Stimulated activated CD8-positive, alpha-beta memory T cell treated with anti-CD3 and anti-CD28 coated beads, Interleukin-15, amount 100 ng/mL, for 24 hours (primary cell): ENCODE data around the gene MICAL3.
"Not testable (repeated sequence)": the region's sequence is repeated elsewhere in the genome, so short reads cannot be mapped to it uniquely, and the experiment has no call there.

Source experiments
- DNase-seq: peaks from one replicate; pipeline ENCODE4 v3.0.0-alpha.2; 2020; ENCODE audit warnings: low read depth

MICAL3 gene, protein sequence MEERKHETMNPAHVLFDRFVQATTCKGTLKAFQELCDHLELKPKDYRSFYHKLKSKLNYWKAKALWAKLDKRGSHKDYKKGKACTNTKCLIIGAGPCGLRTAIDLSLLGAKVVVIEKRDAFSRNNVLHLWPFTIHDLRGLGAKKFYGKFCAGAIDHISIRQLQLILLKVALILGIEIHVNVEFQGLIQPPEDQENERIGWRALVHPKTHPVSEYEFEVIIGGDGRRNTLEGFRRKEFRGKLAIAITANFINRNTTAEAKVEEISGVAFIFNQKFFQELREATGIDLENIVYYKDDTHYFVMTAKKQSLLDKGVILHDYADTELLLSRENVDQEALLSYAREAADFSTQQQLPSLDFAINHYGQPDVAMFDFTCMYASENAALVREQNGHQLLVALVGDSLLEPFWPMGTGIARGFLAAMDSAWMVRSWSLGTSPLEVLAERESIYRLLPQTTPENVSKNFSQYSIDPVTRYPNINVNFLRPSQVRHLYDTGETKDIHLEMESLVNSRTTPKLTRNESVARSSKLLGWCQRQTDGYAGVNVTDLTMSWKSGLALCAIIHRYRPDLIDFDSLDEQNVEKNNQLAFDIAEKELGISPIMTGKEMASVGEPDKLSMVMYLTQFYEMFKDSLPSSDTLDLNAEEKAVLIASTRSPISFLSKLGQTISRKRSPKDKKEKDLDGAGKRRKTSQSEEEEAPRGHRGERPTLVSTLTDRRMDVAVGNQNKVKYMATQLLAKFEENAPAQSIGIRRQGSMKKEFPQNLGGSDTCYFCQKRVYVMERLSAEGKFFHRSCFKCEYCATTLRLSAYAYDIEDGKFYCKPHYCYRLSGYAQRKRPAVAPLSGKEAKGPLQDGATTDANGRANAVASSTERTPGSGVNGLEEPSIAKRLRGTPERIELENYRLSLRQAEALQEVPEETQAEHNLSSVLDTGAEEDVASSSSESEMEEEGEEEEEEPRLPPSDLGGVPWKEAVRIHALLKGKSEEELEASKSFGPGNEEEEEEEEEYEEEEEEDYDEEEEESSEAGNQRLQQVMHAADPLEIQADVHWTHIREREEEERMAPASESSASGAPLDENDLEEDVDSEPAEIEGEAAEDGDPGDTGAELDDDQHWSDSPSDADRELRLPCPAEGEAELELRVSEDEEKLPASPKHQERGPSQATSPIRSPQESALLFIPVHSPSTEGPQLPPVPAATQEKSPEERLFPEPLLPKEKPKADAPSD (N-terminal part only)

DNA sequence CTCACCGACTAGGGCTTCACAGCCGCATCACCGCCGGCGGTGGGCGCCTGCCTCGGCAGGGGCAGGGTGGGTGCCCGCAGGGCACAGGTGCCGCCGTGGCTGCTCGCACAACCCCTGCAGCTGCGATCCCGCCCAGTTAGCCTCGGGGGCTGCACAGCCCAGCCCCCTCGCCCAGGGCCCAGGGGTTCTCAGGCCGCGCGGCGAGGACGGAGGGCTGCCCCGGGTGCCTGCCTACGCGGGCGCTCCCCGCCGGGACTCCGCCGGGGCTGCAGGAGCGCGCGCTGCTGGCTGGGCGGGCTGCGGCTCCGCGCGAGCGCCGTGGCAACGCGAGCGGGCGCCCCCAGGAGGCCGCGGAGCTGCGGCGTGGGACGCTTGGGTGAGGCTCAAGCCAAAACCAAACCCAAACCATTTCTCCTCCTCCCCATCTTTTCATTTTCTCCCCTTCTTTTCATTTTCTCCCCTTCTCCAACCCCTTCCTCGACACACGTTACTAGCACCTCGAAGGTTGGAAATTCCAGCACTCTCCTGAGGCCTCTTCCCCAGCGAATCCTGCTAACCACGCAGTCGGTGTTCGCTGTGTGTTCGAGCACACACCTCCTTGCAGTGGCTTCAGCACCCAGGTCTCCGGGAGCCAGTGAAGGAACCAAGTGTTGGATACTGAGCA is at the start of gene MICAL3:
TSS of gene MICAL3 (minus strand) at position 286 of the 664 bp plus-strand sequence. CDS start 117,749 bp downstream, outside the sequence.
- DNase-seq = peak; percentile 28

DNA sequence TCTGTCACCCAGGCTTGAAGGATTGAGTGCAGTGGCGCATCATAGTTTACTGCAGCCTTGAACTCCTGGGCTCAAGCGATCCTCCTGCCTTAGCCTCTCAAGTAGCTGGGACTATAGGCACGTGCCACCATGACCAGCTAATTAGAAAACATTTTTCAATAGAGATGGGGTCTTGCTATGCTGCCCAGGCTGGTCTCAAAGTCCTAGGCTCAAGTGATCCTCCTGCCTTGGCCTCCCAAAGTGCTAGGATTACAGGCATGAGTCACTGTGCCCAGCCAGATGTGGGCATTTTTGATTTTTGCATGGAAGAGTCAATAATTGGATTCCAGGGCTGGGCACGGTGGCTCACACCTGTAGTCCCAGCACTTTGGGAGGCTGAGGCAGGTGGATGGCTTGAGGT is 49.6 kb upstream of the MICAL3 start:
- DNase-seq = not testable (repeated sequence)

DNA sequence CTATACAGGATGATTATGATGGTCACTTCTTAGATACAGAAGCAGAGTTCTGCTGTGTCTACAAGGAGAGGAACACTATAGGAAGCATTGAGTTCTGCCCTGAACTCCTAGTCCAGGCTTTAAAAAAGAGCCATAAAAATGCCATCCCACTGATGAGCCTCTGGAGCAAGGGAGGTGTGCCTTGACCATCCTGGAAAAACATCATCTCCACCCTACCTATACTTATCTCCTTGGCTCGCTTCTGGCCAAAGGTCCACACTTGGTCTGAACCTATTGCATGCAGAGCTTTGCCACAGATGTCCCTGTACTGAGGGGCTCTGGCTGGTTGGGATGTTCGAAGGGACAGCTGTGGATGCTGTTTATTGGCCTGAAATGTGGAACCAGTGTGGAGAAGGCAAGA is 49.1 kb upstream of the MICAL3 start:
- DNase-seq = no peak

DNA sequence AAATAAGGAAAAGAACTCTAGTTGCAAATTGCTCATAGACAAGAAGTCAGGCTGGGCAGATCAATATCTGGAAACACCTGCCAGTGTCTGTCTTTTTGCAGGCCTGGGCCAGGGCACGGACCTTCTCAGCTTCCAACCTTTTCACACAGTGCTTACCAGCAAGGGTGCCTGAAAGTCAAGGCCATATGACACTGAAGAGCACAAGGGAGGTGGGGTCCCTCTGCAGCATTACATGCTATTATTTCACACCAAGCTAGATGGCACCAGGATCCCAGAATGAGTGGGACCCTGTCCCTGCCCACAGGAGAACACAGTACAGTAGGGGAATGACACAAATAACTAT is 47.6 kb upstream of the MICAL3 start:
- DNase-seq = no peak

DNA sequence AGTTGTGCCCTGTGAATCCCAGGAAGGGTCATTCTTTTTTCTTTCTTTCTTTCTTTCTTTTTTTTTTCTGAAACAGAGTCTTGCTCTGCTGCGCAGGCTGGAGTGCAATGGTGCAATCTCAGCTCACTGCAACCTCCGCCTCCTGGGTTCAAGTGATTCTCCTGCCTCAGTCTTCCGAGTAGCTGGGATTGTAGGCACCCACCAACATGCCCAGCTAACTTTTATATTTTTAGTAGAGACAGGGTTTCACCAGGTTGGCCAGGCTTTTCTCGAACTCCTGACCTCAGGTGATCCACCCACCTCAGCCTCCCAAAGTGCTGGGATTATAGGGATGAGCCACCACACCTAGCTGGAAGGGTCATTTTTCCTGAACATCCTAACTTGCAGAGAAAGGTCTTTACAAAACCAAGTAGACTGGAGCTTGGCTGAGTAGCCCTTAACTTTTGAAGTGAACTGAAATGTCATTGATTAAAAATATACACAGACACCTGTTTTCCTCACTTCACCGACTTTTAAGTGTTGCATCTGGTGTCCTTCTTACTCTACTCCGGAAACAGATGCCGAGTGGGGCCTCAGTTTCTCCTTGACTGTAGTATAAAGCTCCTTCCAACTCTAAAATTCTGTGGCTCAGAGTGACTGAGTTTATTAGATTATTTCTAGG is 47.1 kb upstream of the MICAL3 start:
- not testable (repeated sequence) for DNase-seq

DNA sequence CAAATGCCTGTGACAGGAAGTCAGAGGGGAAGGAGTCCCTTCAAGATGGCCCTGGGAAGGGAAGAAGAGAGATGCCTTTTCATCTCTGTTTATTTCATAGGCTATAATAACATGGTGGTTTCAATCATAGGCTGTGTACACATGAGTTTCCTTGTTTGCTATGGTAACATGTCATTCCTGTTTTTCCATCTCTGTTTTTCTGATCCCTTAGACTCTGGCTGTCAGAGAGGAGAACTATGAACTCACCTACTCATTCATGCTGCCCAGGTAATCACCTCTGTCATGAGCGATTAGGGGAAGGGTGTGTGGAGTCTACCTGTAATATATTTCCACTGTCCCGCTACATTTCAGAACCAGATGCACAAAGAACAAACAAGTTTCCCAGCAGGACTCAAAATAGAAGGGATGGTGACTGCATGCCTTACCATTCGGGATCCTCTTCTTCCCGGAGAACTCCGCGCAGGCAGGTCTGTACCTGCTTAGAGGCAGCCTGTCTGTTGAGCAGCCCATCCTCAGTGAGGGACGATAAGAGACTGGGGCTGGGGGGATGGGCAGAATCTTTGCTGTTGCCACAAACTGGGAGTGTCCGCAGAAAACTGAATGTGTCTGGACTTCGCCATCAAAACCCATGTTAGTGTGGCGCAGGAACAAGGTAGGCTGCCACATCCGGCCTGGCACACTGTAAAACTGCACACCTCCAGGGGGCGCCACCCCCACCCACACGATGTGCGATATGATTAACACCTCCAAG is 46.4 kb upstream of the MICAL3 start:
- no peak for DNase-seq

DNA sequence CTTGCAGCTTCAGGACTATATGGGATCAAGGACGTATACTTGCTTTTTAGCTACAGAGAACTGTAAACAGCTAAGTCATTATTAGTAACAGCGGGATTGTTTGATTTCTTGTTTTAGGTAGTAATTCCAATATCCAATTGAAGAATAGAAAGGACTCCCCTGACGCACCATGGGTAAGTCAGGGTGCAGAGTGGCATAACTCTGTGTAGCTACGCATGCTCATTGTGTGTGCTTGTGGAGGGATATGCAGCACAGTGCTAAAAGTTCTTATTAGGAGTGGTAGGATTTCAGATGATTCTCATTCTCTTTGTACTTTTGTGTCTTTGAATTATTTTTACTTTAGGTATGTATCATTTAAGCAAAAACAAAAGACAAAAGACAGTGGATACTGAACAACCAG is 45.7 kb upstream of the MICAL3 start:
- no peak for DNase-seq

DNA sequence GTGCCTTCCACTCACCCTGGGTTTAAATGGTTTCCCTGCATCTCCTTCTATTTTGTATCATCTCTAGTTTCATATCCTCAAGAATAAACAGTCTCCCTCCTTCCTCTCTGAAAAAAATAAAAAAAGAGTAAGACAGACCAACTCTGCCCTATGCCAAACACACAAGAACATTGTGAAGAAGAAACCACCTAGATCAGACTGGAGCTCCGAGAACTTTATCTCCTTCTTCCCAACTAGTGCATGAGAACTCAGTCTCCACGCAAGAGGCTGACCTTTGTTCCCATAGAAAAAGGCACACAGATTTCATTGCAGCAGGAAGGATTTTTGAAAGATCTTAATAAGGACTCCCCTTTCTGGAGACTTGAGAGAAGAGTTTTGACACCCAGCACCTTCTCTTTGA is 44.7 kb upstream of the MICAL3 start:
- no peak for DNase-seq

DNA sequence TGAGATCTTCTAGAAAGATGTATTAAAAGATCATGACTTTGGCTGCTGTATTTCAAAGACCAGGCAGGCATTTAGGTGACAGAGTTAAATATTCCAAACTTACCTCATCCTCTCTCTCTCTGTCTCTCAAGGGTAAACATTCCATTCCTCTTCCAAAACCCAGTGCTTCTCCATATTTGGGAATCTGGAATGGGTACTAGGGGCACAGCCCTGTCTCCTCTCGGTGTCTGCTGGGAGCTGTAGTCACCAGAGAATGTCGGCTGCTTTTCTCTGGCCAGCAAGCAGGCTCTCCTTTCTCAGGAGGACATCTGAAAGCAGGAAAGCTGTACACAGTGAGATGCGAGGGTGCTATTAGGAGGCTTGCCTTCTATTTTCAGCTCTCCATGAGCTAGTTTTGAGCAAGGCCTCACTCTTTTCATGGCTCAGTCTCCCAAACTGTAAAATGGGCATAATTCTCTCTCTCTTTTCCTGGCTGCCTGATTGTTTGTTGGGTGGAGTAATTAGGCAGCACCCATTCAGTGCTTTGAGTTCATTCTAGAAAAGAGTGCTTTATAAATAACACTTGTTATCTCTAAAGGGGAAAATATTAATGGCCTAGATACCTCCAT is 44.1 kb upstream of the MICAL3 start:
- DNase-seq = no peak

DNA sequence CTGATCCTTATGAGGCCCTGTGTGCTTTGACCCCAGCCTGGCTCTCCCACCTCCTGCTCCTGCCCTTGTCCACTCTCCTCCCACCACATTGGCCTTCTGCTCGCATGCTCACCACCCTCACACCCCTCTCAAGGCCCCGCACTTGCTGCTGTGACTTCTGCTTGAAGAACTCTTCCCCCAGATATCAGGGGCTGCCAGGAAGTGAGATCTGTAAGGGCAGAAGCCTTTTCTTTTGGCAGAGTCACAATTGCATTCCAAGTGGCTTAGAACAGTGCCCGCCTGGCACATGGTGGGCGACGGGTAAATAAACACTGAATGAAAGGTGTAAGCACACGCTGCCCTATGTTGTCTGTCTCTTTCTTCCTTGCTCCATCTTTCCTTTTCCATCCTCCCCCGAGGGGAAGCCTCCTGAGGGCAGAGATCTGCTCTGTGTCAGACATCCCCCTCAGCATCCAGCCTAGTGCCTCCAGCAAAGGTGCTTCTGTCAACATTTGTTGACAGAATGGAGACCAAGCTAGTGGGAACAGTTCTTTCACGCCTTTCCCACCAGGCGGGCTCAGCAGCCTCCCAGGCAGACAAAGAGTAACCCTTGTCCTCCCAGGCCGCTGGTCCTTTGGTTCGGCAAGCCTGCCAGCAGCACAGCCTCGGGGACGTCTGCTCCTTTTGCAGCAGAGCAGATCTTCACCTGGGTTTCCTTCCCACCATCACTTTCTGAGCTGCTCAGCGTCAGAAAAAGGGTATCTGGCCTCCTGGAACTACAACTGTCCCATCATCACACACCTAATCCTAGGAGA is 43.4 kb upstream of the MICAL3 start:
- no peak for DNase-seq

DNA sequence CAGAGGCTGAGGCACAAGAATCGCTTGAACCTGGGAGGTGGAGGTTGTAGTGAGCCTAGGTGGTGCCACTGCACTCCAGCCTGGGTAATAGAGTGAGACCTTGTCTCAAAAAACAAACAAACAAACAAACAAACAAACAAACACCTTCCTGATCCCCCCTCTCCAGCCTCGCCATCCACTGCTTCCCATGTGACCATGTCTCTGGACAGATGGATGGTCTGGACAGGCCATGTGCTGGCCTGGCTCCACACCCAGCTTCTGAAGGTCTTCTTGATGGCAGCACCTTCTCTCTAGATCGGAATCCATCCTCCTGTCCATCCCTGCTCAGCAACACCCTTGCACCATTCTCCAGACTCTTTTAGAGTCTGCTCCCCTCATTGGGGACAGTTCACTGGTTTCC is 42.8 kb upstream of the MICAL3 start:
- no peak for DNase-seq

DNA sequence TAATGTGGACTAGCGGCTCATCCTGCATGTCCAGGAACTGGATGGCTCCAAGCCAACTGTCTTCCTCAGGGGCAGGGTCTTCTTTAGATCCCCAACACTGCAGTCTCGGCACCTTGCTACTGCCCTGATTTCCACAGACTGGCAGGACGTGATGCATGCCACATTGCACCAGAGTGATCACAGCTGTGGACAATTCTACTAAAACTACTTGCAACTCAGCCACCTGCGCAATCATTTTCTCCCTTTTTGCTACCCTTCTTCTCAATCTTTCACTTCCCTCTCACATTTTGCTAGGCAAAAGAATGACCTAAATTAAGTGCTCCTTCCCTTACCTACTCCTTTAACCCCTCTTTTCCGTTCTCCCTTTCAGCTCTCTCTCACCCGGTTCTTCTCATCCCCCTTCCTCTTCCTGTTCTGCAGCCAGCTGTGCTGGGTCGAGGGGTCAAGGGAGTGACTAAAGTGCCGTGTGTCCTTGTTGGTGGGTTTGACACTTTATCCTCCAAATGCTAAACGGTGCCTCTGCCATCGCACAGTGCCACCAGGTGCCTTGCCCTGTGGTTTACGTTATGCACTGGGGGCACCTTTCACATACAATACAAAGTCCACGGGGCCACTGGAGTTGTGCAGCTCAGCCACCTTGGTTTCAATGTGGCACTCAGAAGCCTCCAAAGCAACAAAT is 42.0 kb upstream of the MICAL3 start:
- no peak for DNase-seq

DNA sequence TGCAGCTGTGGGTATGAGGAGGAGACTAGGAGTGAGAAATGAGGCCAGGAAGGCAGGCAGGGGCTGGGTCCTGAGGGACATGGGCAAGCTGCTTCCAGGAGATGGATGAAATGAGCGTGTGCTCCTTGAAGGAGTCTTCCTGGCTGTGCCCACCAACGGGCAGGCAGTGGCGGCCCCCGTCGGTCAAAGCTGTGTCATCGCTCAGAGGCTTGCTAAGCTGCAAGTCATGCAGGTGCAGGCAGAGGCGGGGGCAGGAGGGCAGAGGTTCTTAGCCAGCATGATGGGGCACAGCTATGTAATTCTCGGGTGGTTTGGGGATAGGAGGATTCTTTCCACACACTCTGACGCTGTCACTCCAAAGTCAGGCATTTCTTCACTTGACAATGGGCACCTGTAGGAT is 40.9 kb upstream of the MICAL3 start:
- DNase-seq = no peak

DNA sequence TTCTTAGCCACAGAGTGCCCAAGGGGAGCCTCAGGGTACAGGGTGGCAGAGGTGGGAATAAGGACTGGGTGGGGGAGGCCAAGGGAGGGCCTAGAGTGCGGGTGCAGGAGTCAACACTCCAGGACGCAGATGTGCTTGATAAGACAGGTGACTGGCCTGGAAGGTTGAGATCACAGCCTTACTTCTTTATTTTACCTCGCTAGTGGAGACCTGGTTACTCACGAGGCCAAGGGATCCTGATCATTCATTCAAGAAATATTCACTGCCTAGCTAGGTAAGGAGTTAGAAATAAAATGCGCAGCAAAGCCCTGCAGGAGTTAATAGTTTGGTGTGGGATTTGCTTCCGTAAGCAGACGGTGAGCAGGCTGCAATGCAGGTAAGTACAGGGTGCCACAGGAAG is 40.3 kb upstream of the MICAL3 start:
- no peak for DNase-seq

DNA sequence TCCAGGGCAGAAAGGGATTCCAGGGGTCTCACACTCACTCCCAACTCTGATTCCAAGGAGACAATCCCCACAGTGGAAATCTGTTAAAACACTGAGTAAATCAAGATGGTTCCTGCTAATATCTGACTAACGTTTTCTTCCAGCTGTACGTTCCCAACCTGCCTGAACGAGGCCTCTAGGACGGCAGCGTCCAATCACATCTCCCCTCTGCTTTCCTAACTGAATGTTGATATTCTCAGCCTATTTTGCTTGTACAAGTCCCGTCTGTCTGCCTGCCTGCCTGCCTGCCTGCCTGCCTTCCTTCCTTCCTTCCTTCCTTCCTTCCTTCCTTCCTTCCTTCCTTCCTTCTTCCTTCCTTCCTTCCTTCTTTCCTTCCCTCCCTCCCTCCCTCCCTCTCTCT is 39.4 kb upstream of the MICAL3 start:
- DNase-seq = not testable (repeated sequence)

DNA sequence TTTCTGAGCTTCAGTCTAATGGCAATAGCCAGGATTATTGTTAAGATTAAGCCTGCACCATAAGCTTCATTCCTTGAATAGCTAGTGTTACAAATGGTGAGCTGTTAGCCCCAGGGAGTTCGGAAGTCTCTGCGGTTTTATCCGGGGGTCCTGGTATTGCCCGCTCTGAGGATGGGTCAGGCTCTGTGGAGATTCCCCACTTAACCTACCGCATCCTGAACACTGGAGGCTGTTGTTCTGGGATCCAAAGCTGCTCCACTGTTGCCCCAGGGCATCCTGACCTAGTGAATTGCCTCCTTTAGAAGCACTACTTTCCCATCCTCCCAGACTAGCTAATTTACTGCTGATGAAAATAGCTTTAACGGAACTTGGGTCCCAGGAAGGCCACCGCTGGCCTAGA is 38.9 kb upstream of the MICAL3 start:
- DNase-seq = no peak

DNA sequence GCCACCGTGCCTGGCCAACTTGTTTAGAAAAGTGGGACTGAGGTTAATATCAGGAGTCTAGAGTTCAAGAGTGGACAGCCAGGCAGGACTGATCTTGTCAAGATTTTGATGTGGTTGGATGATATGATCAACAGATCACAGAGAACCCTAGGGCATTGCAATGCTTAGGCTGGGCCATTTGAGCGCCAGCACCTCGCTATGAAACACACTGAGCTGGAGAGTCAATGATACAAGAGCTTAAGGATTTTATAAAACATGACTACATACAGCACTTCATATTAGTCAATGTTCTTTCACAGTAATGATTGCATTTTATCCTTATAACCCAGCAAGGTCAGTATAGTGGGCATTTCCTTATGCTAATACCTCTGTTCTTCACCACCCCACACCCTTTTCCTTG is 38.1 kb upstream of the MICAL3 start:
- DNase-seq = no peak

DNA sequence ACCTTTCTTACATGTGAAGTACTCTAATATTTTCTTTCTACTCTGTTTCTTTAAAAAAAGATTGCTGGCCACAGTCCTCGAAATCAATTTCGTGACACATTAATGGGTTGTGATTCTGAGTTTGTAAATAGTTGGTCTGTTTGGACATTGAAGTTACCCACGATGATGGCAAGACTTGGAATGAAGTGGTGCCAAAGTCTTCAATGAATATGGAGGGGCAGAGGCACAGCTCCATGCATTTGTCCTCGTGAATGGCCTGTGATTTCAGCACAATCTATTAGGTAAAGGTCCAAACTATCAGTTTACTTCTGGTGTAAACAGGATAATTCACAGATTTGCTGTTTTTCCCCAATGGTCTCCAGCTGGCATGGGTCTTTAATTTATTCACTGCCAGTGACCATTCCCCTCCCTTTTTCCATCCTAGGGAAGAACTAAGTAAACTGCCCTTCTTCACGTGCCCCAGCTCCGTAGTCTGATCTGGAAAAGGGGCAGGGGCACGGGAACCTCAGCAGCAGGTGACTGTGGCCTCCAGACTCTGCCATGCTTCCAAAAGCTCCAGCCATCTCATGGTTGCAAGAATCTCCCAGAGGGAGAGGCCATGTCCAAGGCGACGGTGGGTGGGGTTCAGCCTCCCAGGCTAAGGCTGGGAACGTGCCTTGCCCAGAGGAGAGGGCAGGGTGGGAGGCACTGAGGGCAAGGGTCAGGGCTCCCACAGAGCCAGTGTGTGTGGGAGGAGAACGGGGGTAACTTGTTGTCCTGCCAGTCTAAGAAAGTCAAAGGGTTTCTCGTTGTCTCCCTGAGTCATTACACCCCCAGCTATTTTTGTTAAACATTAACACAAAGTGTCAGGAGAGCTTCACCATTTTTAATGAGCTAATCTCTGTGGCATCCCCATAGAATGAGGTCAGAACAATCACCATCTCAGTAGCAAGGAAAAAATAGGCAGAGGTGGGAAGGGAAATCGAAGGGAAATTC is 36.6 kb upstream of the MICAL3 start:
- no peak for DNase-seq
